Gastrocnemius medialis (tissue), 4 donors: ENCODE data around the gene ZNF407. TPM values are rescaled to one million over a fixed set of nuclear protein-coding genes. Genes with fewer than 3 reads are reported as not detected.

ENCODE experiments used
- ATAC-seq, 2 donors: fragments of 150-250 bp; one replicate each; pipeline ENCODE4 v1.9.1; 2016
- DNase-seq, 2 donors: peaks; one replicate each; pipeline ENCODE4 v3.0.0-alpha.2; 2019
- H3K27ac ChIP-seq, 4 donors: fragments of 200-600 bp; sonication (generic); 1 replicate in 1 of 4; 2 replicates in 3 of 4; pipeline ENCODE4 v1.5.1; 2016 to 2018; ENCODE audit warnings: mild to moderate bottlenecking in 2 of 4, moderate library complexity in 1 of 4
- H3K27me3 ChIP-seq, 3 donors: fragments of 200-600 bp; sonication (generic) in 2 of 3; 1 replicate in 1 of 3; 2 replicates in 2 of 3; pipeline versions ENCODE4 v1.5.1 to v1.6.0; 2016 to 2019; ENCODE audit warnings: mild to moderate bottlenecking in 1 of 3, moderate library complexity in 1 of 3
- H3K36me3 ChIP-seq, 2 donors: fragments of 200-600 bp; sonication (generic) in 1 of 2; one replicate each; pipeline ENCODE4 v1.5.1; 2017 to 2018
- H3K4me1 ChIP-seq, 2 donors: fragments of 200-600 bp; sonication (generic) in 1 of 2; one replicate each; pipeline ENCODE4 v1.5.1; 2016 to 2017; ENCODE audit warnings: mild to moderate bottlenecking in 2 of 2
- H3K4me3 ChIP-seq, 4 donors: fragments of 200-600 bp; sonication (generic) in 3 of 4; 1 replicate in 1 of 4; 2 replicates in 3 of 4; pipeline ENCODE4 v1.5.1; 2016 to 2019; ENCODE audit warnings: mild to moderate bottlenecking in 2 of 4
- H3K9me3 ChIP-seq, 3 donors: fragments of 200-600 bp; sonication (generic) in 2 of 3; 1 replicate in 1 of 3; 2 replicates in 2 of 3; pipeline ENCODE4 v1.5.1; 2016 to 2019
- CTCF ChIP-seq, 5 experiments: fragments of 450-650 bp in 3 of 5; fragments of 200-600 bp in 2 of 5; sonication (generic) in 2 of 5; IDR thresholded peaks in 4 of 5; conservative IDR thresholded peaks in 1 of 5; 1 replicate in 4 of 5; 2 replicates in 1 of 5; pipeline ENCODE4 v1.5.1; 2016 to 2019; ENCODE audit warnings: antibody characterized with exemption in 5 of 5, mild to moderate bottlenecking in 3 of 5, moderate library complexity in 3 of 5
- POLR2A ChIP-seq, 2 donors: fragments of 450-650 bp; IDR thresholded peaks; one replicate each; pipeline ENCODE4 v1.6.1; 2017; ENCODE audit warnings: antibody characterized with exemption in 2 of 2, mild to moderate bottlenecking in 2 of 2, moderate library complexity in 2 of 2
- in situ Hi-C, 4 donors: fragments of 200-750 bp; cut with MboI; loops; one replicate each; pipeline versions ENCODE4 v1.15.0 to v1.8.0; 2017; ENCODE audit warnings: low sequenced_read_pairs in 4 of 4
- intact Hi-C: fragments of 100-400 bp; cut with DNase I; formaldehyde crosslinking; loops from one replicate; pipeline ENCODE4 v1.15.1; 2023; ENCODE audit warnings: low total_unique reads
- total RNA-seq, 4 donors: library from RNA; depleted of rRNA; stranded (reverse); fragments of >200 nt; gene quantifications; one replicate each; pipeline versions ENCODE4 v1.1.0 to v1.2.3, GENCODE V29; 2016

ZNF407 gene
- total RNA-seq, 4 donors from 2014 or later = 5.9 to 11.4 (median 9.2) TPM

- no peaks in the 10 kb centered on the region for H3K27me3 ChIP-seq
- DNase-seq (no peak), ATAC-seq (no peak)
- no peak overlapping the region for H3K27ac ChIP-seq
- H3K36me3 ChIP-seq = no peaks in the 10 kb centered on the region
- TF ChIP-seq POLR2A (IDR thresholded peaks at IDR 0.05) (no peak), CTCF (IDR thresholded peaks at IDR 0.05 in 4 of 5, conservative IDR thresholded peaks at IDR 0.05 in 1 of 5) (no peak)
- in situ Hi-C loops (no loop called here), intact Hi-C loops (no loop called here)
- H3K4me1 ChIP-seq = no peaks in the 10 kb centered on the region
- no peak overlapping the region for H3K4me3 ChIP-seq
- H3K9me3 ChIP-seq = no peaks in the 10 kb centered on the region
These were observed 330.7 kb downstream of the ZNF407 start for GRCh38 chr18:74928194-74928968.

- intact Hi-C loops = no loop called here
- in situ Hi-C loops = no loop called here
- ATAC-seq = no peak
- Histone ChIP-seq H3K36me3 (no peaks in the 10 kb centered on the region), H3K27ac (no peak overlapping the region), H3K27me3 (no peaks in the 10 kb centered on the region), H3K9me3 (no peaks in the 10 kb centered on the region), H3K4me1 (no peaks in the 10 kb centered on the region), H3K4me3 (no peak overlapping the region)
- TF ChIP-seq POLR2A (IDR thresholded peaks at IDR 0.05) = no peak
- TF ChIP-seq CTCF (IDR thresholded peaks at IDR 0.05 in 4 of 5, conservative IDR thresholded peaks at IDR 0.05 in 1 of 5) = no peak
- DNase-seq = no peak
These were observed 331.4 kb downstream of the ZNF407 start for GRCh38 chr18:74929110-74929509.

- TF ChIP-seq CTCF (IDR thresholded peaks at IDR 0.05 in 4 of 5, conservative IDR thresholded peaks at IDR 0.05 in 1 of 5) = no peak
- no peak for TF ChIP-seq POLR2A (IDR thresholded peaks at IDR 0.05)
- in situ Hi-C loops (no loop called here), intact Hi-C loops (no loop called here)
- DNase-seq (no peak), ATAC-seq (no peak)
- no peaks in the 10 kb centered on the region for H3K36me3 ChIP-seq
- no peak overlapping the region for H3K4me3 ChIP-seq
- no peaks in the 10 kb centered on the region for H3K27me3 ChIP-seq
- H3K9me3 ChIP-seq = no peaks in the 10 kb centered on the region
- H3K27ac ChIP-seq = no peak overlapping the region
- no peaks in the 10 kb centered on the region for H3K4me1 ChIP-seq
These were observed 332.9 kb downstream of the ZNF407 start for GRCh38 chr18:74930616-74931015.

- TF ChIP-seq CTCF (IDR thresholded peaks at IDR 0.05 in 4 of 5, conservative IDR thresholded peaks at IDR 0.05 in 1 of 5) (no peak), POLR2A (IDR thresholded peaks at IDR 0.05) (no peak)
- Histone ChIP-seq H3K9me3 (no peaks in the 10 kb centered on the region), H3K4me3 (no peak overlapping the region), H3K27ac (no peak overlapping the region), H3K4me1 (no peaks in the 10 kb centered on the region), H3K27me3 (no peaks in the 10 kb centered on the region), H3K36me3 (no peaks in the 10 kb centered on the region)
- ATAC-seq (no peak), DNase-seq (no peak)
- in situ Hi-C loops = no loop called here
- intact Hi-C loops = no loop called here
These were observed 336.3 kb downstream of the ZNF407 start for GRCh38 chr18:74933930-74934329.

GRCh38 chr18:74935434-74935833, 337.8 kb downstream of the ZNF407 start:
- no peak overlapping the region for H3K4me3 ChIP-seq
- H3K4me1 ChIP-seq = no peaks in the 10 kb centered on the region
- in situ Hi-C loops (no loop called here), intact Hi-C loops (no loop called here)
- no peak for DNase-seq
- ATAC-seq = no peak
- no peak overlapping the region for H3K27ac ChIP-seq
- H3K36me3 ChIP-seq = no peaks in the 10 kb centered on the region
- TF ChIP-seq POLR2A (IDR thresholded peaks at IDR 0.05) (no peak), CTCF (IDR thresholded peaks at IDR 0.05 in 4 of 5, conservative IDR thresholded peaks at IDR 0.05 in 1 of 5) (no peak)
- H3K27me3 ChIP-seq = no peaks in the 10 kb centered on the region
- H3K9me3 ChIP-seq = no peaks in the 10 kb centered on the region
